ENCODE results near the gene INVS.

DNA sequence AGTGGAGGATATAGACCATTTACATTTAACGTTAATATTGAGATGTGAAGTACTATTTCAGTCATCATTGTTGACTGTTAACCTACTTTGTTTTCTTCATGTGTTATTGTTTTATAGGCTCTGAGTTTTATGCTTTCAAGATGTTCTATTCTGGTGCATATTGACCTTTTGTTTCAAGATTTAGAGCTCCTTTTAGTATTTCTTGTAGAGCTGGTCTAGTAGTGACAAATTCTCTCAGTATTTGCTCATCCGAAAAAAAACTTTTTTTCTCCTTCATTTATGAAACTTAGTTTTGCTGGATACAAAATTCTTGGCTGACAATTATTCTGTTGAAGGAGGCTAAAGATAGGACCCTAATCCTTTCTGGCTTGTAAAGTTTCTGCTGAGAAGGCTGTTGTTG lies 91.3 kb downstream of the INVS start:
- TF ChIP-seq EZH2phosphoT487 (IDR thresholded peaks at IDR 0.05; ENCODE audit: unreplicated experiment) (no peak), CTCF (conservative IDR thresholded peaks at IDR 0.05; ENCODE audit: low read depth in 2 of 2) (no peak), EZH2 (IDR thresholded peaks at IDR 0.05; ENCODE audit: low read depth, unreplicated experiment) (no peak), CREB1 (CRISPR knock-in tag; IDR thresholded peaks at IDR 0.05; ENCODE audit: low read depth) (no peak), POLR2AphosphoS5 (IDR thresholded peaks at IDR 0.05; ENCODE audit: low read depth) (no peak), REST (IDR thresholded peaks at IDR 0.05; ENCODE audit: unreplicated experiment) (no peak), JUNB (IDR thresholded peaks at IDR 0.05; ENCODE audit: unreplicated experiment) (no peak), NANOG (IDR thresholded peaks at IDR 0.05; ENCODE audit: borderline replicate concordance) (no peak), ETS1 (IDR thresholded peaks at IDR 0.05) (no peak)
- TF ChIP-seq, protein P1, sequence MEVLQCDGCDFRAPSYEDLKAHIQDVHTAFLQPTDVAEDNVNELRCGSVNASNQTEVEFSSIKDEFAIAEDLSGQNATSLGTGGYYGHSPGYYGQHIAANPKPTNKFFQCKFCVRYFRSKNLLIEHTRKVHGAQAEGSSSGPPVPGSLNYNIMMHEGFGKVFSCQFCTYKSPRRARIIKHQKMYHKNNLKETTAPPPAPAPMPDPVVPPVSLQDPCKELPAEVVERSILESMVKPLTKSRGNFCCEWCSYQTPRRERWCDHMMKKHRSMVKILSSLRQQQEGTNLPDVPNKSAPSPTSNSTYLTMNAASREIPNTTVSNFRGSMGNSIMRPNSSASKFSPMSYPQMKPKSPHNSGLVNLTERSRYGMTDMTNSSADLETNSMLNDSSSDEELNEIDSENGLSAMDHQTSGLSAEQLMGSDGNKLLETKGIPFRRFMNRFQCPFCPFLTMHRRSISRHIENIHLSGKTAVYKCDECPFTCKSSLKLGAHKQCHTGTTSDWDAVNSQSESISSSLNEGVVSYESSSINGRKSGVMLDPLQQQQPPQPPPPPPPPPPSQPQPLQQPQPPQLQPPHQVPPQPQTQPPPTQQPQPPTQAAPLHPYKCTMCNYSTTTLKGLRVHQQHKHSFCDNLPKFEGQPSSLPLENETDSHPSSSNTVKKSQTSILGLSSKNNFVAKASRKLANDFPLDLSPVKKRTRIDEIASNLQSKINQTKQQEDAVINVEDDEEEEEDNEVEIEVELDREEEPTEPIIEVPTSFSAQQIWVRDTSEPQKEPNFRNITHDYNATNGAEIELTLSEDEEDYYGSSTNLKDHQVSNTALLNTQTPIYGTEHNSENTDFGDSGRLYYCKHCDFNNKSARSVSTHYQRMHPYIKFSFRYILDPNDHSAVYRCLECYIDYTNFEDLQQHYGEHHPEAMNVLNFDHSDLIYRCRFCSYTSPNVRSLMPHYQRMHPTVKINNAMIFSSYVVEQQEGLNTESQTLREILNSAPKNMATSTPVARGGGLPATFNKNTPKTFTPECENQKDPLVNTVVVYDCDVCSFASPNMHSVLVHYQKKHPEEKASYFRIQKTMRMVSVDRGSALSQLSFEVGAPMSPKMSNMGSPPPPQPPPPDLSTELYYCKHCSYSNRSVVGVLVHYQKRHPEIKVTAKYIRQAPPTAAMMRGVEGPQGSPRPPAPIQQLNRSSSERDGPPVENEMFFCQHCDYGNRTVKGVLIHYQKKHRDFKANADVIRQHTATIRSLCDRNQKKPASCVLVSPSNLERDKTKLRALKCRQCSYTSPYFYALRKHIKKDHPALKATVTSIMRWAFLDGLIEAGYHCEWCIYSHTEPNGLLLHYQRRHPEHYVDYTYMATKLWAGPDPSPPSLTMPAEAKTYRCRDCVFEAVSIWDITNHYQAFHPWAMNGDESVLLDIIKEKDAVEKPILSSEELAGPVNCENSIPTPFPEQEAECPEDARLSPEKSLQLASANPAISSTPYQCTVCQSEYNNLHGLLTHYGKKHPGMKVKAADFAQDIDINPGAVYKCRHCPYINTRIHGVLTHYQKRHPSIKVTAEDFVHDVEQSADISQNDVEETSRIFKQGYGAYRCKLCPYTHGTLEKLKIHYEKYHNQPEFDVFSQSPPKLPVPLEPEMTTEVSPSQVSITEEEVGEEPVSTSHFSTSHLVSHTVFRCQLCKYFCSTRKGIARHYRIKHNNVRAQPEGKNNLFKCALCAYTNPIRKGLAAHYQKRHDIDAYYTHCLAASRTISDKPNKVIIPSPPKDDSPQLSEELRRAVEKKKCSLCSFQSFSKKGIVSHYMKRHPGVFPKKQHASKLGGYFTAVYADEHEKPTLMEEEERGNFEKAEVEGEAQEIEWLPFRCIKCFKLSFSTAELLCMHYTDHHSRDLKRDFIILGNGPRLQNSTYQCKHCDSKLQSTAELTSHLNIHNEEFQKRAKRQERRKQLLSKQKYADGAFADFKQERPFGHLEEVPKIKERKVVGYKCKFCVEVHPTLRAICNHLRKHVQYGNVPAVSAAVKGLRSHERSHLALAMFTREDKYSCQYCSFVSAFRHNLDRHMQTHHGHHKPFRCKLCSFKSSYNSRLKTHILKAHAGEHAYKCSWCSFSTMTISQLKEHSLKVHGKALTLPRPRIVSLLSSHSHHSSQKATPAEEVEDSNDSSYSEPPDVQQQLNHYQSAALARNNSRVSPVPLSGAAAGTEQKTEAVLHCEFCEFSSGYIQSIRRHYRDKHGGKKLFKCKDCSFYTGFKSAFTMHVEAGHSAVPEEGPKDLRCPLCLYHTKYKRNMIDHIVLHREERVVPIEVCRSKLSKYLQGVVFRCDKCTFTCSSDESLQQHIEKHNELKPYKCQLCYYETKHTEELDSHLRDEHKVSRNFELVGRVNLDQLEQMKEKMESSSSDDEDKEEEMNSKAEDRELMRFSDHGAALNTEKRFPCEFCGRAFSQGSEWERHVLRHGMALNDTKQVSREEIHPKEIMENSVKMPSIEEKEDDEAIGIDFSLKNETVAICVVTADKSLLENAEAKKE (CRISPR knock-in tag; IDR thresholded peaks at IDR 0.05): no peak

All from GM23338 (cell line).